Measurements from ENCODE around the gene SERPINA4. TPM values are rescaled to one million over a fixed set of nuclear protein-coding genes. Genes with fewer than 3 reads are reported as not detected.

SERPINA4 gene
- total RNA-seq, 1 donor from 2014 or later, result not detected

- no peak for DNase-seq (ENCODE audit: low read depth)
- TF ChIP-seq CTCF (IDR thresholded peaks at IDR 0.05; ENCODE audit: insufficient read depth, low read length, poor library complexity, severe bottlenecking), result no peak
- Histone ChIP-seq H3K36me3 (ENCODE audit: control insufficient read depth, insufficient read depth, low read length) (no peaks in the 10 kb centered on the region), H3K4me3 (ENCODE audit: low read depth, low read length) (no peak overlapping the region), H3K27me3 (ENCODE audit: control insufficient read depth, insufficient read depth, low read length) (no peaks in the 10 kb centered on the region)
These were observed 31.2 kb downstream of the SERPINA4 start for GRCh38 chr14:94592457-94592856.

- no peak for TF ChIP-seq CTCF (IDR thresholded peaks at IDR 0.05; ENCODE audit: insufficient read depth, low read length, poor library complexity, severe bottlenecking)
- Histone ChIP-seq H3K27me3 (ENCODE audit: control insufficient read depth, insufficient read depth, low read length) (no peaks in the 10 kb centered on the region), H3K36me3 (ENCODE audit: control insufficient read depth, insufficient read depth, low read length) (no peaks in the 10 kb centered on the region), H3K4me3 (ENCODE audit: low read depth, low read length) (no peak overlapping the region)
- DNase-seq (ENCODE audit: low read depth), result no peak
These were observed 32.1 kb downstream of the SERPINA4 start for GRCh38 chr14:94593376-94593748.

GRCh38 chr14:94593749-94594431, 32.6 kb downstream of the SERPINA4 start:
- H3K27me3 ChIP-seq (ENCODE audit: control insufficient read depth, insufficient read depth, low read length), result no peaks in the 10 kb centered on the region
- H3K36me3 ChIP-seq (ENCODE audit: control insufficient read depth, insufficient read depth, low read length), result no peaks in the 10 kb centered on the region
- no peak overlapping the region for H3K4me3 ChIP-seq (ENCODE audit: low read depth, low read length)
- TF ChIP-seq CTCF (IDR thresholded peaks at IDR 0.05; ENCODE audit: insufficient read depth, low read length, poor library complexity, severe bottlenecking), result no peak
- DNase-seq (ENCODE audit: low read depth), result no peak

GRCh38 chr14:94594441-94594840, 33.2 kb downstream of the SERPINA4 start:
- no peak for TF ChIP-seq CTCF (IDR thresholded peaks at IDR 0.05; ENCODE audit: insufficient read depth, low read length, poor library complexity, severe bottlenecking)
- Histone ChIP-seq H3K27me3 (ENCODE audit: control insufficient read depth, insufficient read depth, low read length) (no peaks in the 10 kb centered on the region), H3K36me3 (ENCODE audit: control insufficient read depth, insufficient read depth, low read length) (no peaks in the 10 kb centered on the region)

GRCh38 chr14:94595912-94596311, 34.7 kb downstream of the SERPINA4 start:
- H3K36me3 ChIP-seq (ENCODE audit: control insufficient read depth, insufficient read depth, low read length), result no peaks in the 10 kb centered on the region
- DNase-seq (ENCODE audit: low read depth), result no peak
- no peak overlapping the region for H3K4me3 ChIP-seq (ENCODE audit: low read depth, low read length)
- TF ChIP-seq CTCF (IDR thresholded peaks at IDR 0.05; ENCODE audit: insufficient read depth, low read length, poor library complexity, severe bottlenecking), result no peak
- H3K27me3 ChIP-seq (ENCODE audit: control insufficient read depth, insufficient read depth, low read length), result no peaks in the 10 kb centered on the region

More at GRCh38 chr14:94594441-94594840, 33.2 kb downstream of the SERPINA4 start:
- no peak overlapping the region for H3K4me3 ChIP-seq (ENCODE audit: low read depth, low read length)
- no peak for DNase-seq (ENCODE audit: low read depth)

GRCh38 chr14:94596361-94596760, 35.1 kb downstream of the SERPINA4 start:
- Histone ChIP-seq H3K27me3 (ENCODE audit: control insufficient read depth, insufficient read depth, low read length) (no peaks in the 10 kb centered on the region), H3K36me3 (ENCODE audit: control insufficient read depth, insufficient read depth, low read length) (no peaks in the 10 kb centered on the region), H3K4me3 (ENCODE audit: low read depth, low read length) (no peak overlapping the region)
- no peak for TF ChIP-seq CTCF (IDR thresholded peaks at IDR 0.05; ENCODE audit: insufficient read depth, low read length, poor library complexity, severe bottlenecking)
- DNase-seq (ENCODE audit: low read depth), result no peak

All from kidney epithelial cell (primary cell).